HG02852 (cell line): ENCODE measurements around the gene ADRM1.

ENCODE experiments used
- ATAC-seq: cut with Tn5 transposase; IDR thresholded peaks from one replicate; pipeline ENCODE4 v1.9.1; 2021; ENCODE audit warnings: mild to moderate bottlenecking, moderate library complexity; ENCODE audit not compliant: unreplicated experiment

ADRM1 gene

GRCh38 chr20:62280303-62280702 lies 22.5 kb upstream of the ADRM1 start:
- no peak for ATAC-seq

GRCh38 chr20:62281161-62281933 lies 21.4 kb upstream of the ADRM1 start:
- no peak for ATAC-seq

DNA sequence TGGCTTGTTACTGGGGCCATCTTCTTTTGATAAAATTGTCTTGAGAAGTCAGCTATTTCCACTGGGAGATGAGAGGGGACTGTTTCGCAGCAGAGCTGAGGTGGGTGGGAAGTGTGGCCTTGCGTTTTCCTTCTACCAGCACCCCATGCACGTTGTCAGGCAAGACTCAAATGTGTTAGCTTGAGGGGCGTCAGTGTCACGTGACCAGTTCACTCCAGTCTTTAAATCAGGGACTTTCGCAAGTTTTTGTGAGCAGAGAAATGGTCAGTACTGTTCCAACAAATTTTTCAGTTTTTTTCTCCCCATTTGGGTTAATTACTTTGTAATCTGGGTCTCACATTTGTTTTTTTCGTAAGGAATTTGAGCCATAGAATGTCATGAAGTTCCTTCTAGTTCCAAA lies 20.7 kb upstream of the ADRM1 start:
- no peak for ATAC-seq

- ATAC-seq, result no peak
These were observed 19.8 kb upstream of the ADRM1 start for GRCh38 chr20:62282877-62283503.

GRCh38 chr20:62284448-62284847 lies 18.3 kb upstream of the ADRM1 start:
- no peak for ATAC-seq

GRCh38 chr20:62285151-62285550 lies 17.6 kb upstream of the ADRM1 start:
- ATAC-seq, result no peak

DNA sequence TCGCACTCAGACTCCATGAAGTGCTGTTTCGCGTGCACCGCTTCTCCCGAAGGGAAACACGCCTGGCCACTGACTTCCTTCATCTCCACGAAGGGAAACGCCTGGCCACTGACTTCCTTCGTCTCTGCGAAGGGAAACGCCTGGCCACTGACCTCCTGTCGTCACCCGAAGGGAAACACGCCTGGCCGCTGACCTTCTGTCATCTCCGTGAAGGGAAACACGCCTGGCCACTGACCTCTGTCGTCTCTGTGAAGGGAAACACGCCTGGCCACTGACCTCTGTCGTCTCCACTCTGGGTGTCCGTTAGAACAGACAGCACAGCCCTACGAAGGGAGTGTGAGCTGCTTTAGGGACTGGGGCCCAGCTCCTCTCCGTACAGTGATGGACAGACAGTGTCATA lies 17.1 kb upstream of the ADRM1 start:
- no peak for ATAC-seq

DNA sequence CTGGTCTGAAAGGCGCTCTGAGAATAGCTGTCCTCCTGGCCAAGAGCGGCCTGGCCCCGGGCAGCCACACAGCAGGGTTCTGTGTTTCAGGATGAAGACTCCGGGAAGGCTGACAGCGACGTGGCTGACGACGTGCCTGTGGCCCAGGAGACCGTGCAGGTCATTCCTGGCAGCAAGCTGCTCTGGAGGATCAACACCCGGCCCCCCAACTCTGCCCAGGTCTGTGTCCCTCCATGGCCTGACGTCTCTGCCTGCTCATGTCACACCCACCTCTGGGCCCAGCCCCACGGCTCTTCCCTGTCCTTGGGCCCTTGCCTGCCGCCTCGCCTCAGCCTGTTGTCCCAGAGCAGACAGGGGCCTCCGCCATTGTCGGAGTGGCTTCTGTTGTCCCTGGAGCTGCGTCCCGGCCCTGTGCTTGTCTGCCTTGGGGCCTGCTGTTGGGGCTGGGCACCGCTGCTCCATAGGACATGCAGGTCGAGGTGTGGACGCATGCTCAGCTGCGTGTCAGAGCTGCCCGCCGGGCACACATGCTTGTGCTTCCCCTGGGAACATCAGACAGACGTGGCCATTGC lies 16.2 kb upstream of the ADRM1 start:
- ATAC-seq, result no peak

- no peak for ATAC-seq
These were observed 15.7 kb upstream of the ADRM1 start for GRCh38 chr20:62287129-62287528.

DNA sequence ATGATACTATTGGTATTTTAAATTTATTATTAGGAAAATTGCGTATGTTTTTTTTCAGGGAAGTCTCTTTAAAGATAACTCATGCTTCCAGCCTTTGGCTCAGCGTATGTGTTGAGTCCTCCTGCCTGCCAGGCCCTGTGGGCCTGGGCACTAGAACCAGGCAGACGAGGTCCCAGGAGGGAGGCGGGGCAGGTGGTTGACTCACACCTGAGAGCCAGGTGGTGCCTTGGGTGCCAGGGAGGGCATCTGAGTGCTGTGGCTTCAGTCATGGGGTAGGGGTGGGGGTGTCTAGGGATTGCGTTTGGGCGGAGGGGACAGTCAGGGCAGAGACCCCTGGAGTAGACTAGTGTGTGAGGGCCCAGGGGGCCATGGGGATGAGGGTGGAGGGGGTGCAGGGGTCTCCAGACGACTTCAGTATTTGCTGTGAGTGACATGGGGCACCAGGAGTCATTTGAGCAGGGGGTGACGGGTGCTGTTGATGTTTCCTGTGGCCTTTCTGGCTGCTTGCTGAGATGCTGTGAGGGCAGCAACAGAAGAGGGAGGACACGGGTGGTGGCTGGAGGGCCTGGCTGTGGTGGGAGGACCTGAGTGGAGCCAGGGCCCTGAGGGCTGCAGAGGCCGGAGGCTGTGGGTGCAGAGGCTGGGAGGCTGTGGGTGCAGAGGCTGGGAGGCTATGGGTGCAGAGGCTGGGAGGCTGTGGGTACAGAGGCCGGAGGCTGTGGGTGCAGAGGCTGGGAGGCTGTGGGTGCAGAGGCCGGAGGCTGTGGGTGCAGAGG lies 14.8 kb upstream of the ADRM1 start:
- ATAC-seq, result no peak

- ATAC-seq, result no peak
These were observed 14.2 kb upstream of the ADRM1 start for GRCh38 chr20:62288535-62289105.

DNA sequence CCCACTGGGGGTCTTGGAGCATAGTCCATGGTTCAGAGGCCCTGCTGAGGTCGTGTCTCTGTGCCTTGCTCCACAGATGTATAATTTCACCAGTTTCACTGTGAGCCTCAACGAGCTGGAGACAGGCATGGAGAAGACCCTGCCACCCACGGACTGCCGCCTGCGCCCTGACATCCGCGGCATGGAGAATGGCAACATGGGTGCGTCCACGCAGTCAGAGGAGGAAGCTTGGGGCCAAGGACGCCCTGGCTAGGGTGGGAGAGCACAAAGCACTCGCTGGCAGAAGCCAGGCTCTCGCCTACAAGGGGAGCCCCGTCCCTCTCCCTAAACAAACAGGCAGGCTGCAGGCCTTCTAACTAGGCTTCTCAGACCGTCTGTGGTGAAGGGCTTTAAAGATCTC lies 13.7 kb upstream of the ADRM1 start:
- no peak for ATAC-seq

- ATAC-seq, result no peak
These were observed 12.9 kb upstream of the ADRM1 start for GRCh38 chr20:62289898-62290297.

DNA sequence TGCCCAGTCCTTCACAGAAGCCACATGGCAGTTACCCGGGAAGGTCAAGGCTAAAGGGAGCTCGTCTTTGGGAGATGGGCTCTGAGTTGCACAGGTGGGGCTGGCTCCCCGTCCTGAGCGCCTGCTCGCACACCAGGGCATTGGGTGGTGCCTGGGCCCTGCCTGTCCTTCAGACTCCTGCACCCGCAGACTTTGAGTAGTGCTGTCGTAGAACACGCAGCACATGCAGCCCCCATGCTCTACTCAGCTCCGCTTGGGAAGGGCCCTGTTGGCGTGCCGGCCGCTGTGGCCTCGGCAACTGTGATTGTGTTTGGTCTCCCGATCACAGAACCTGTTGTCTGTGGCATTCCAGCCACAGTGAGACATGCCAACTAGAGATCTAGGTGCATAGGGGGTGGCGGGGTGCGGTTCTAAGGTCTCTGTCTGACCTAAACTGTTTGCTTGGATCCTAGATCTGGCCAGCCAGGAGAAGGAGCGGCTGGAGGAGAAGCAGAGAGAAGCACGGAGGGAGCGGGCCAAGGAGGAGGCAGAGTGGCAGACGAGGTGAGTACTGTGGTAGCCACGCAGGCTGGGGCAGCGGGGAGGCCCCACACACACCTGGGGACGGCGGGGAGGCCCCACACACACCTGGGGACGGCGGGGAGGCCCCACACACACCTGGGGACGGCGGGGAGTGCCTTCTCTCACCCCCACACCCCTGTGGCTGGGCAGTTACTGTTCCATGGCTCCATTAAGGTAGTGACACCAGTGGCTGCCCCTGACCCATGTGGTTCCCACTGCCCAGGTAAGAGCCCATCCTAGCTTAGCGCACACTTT lies 11.3 kb upstream of the ADRM1 start:
- no peak for ATAC-seq

- no peak for ATAC-seq
These were observed 10.7 kb upstream of the ADRM1 start for GRCh38 chr20:62292108-62292507.

DNA sequence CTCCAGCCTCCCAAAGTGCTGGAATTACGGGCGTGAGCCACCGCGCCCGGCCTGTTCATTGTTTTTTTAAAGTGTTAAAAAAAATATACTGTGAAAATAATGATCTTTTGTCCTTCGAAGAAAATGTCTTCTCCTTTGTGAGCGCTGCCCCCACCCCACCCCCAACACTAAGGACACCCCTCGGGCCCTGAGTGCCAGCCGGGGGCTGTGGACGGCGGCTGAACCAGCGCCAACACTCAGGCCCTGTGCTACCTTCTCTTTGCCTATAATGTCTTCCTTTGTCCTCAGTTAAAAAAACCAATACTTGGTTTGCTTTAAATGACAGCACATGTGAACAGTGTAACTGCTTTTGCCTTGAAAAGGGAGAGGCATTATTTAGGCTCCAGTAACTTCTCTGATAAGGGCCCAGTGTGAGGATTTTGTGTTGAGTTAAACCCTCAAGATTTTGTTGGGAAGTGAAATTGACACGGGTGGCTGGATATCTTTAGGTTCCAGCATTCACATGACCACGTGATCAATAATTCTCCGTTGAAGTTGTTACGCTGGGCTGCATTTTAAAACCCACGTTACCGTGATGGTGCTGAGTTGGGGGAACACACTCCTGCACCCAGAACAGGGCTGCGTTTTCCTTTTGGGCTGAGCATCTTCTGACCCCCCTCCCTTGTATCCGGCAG lies 9.5 kb upstream of the ADRM1 start:
- ATAC-seq, result no peak

- ATAC-seq, result no peak
These were observed 8.9 kb upstream of the ADRM1 start for GRCh38 chr20:62293946-62294345.

- ATAC-seq, result no peak
These were observed 8.3 kb upstream of the ADRM1 start for GRCh38 chr20:62294516-62294915.

- ATAC-seq, result no peak
These were observed 5.9 kb upstream of the ADRM1 start for GRCh38 chr20:62296724-62297448.
